B cell (primary cell): ENCODE data around the gene TECPR2.

Source experiments
- CTCF ChIP-seq: fragments of 200-600 bp; IDR thresholded peaks from one replicate; pipeline ENCODE4 v1.8.0; 2022; ENCODE audit warnings: antibody characterized with exemption, mild to moderate bottlenecking
- EZH2 ChIP-seq: IDR thresholded peaks from 2 replicates; pipeline ENCODE4 v1.6.1; 2012; ENCODE audit warnings: borderline replicate concordance, low read depth, mild to moderate bottlenecking, moderate library complexity, low read length; ENCODE audit not compliant: insufficient read depth, poor library complexity, severe bottlenecking

- TF ChIP-seq CTCF = no peak
- TF ChIP-seq EZH2 = no peak
Measured at GRCh38 chr14:102497998-102498677, 135.4 kb downstream of the TECPR2 start.
